A549 (cell line): Measurements from ENCODE around the gene C5. TPM values are rescaled to one million over a fixed set of nuclear protein-coding genes. Genes with fewer than 3 reads are reported as not detected.

Source experiments
- ATAC-seq, 2 experiments: fragments of 200-7000 bp in 1 of 2; fragments of >200 bp in 1 of 2; cut with Nextera tagmentation in 1 of 2; cut with Tn5 transposase in 1 of 2; 3 replicates each; pipeline versions ENCODE4 v1.8.0 to v1.9.1; 2018 to 2020; ENCODE audit warnings: mild to moderate bottlenecking in 1 of 2, moderate library complexity in 1 of 2
- CTCF ChIA-PET: fragments of 300-600 bp; sonication (Branson Sonifier 250); formaldehyde crosslinking; extraction: SDS; loops from one replicate; lab custom pipeline; 2021; ENCODE audit warnings: antibody characterized with exemption, inconsistent platforms; lab: Yijun Ruan, JAX
- POLR2A ChIA-PET: fragments of 350-600 bp; formaldehyde crosslinking; extraction: SDS; loops from one replicate; lab custom pipeline; 2021; ENCODE audit warnings: antibody characterized with exemption, inconsistent platforms; lab: Yijun Ruan, JAX
- DNase-seq, 2 experiments: peaks; one replicate each; pipeline versions ENCODE4 v3.0.0 to v3.0.0-alpha.2; 2011 to 2016; ENCODE audit warnings: low read depth in 1 of 2, low spot score in 1 of 2
- FAIRE-seq: peaks from 2 replicates; lab custom pipeline; 2011; peaks lifted over from hg19 to GRCh38; lab: Jason Lieb, UNC
- H3K27ac ChIP-seq, 2 experiments: fragments of >200 bp; sonication (Bioruptor Twin); formaldehyde crosslinking; 3 replicates each; pipeline ENCODE4 v1.5.1; 2016 to 2017
- H3K4me1 ChIP-seq: fragments of >200 bp; sonication (Bioruptor Twin); formaldehyde crosslinking; 3 replicates; pipeline ENCODE4 v1.6.1; 2016
- H3K4me2 ChIP-seq: fragments of >200 bp; sonication (Bioruptor Twin); formaldehyde crosslinking; 3 replicates; pipeline ENCODE4 v1.6.1; 2016
- H3K4me3 ChIP-seq: fragments of >200 bp; sonication (Bioruptor Twin); formaldehyde crosslinking; 3 replicates; pipeline ENCODE4 v1.5.1; 2016
- H3K9me3 ChIP-seq: fragments of >200 bp; sonication (Bioruptor Twin); formaldehyde crosslinking; 3 replicates; pipeline ENCODE4 v1.6.1; 2016
- CEBPB ChIP-seq, 2 experiments: fragments of >200 bp in 1 of 2; sonication (Bioruptor Twin) in 1 of 2; formaldehyde crosslinking in 1 of 2; IDR thresholded peaks; 2 replicates each; pipeline ENCODE4 v1.6.1; 2012 to 2016
- CHD4 ChIP-seq: fragments of 200-600 bp; sonication (generic); IDR thresholded peaks from 2 replicates; pipeline ENCODE4 v1.6.1; 2016; ENCODE audit warnings: antibody characterized with exemption, mild to moderate bottlenecking, borderline replicate concordance
- EHF ChIP-seq: fragments of 250-450 bp; sonication (Bioruptor Pico); IDR thresholded peaks from 2 replicates; pipeline ENCODE4 v1.5.0; 2020; ENCODE audit warnings: mild to moderate bottlenecking
- EP300 ChIP-seq, 2 experiments: fragments of >200 bp; sonication (Bioruptor Twin); formaldehyde crosslinking; IDR thresholded peaks; 2 replicates in 1 of 2; 3 replicates in 1 of 2; pipeline ENCODE4 v1.6.1; 2016 to 2017
- GATA3 ChIP-seq: IDR thresholded peaks from 2 replicates; pipeline ENCODE4 v1.6.1; 2012; ENCODE audit warnings: borderline replicate concordance
- HOXB5 ChIP-seq: fragments of 250-450 bp; sonication (Bioruptor Pico); IDR thresholded peaks from 2 replicates; pipeline ENCODE4 v1.5.0; 2020; ENCODE audit warnings: mild to moderate bottlenecking, moderate library complexity
- NFE2L2 ChIP-seq: fragments of 150-350 bp; conservative IDR thresholded peaks from 2 replicates; pipeline ENCODE4 v1.6.1; 2014; ENCODE audit warnings: low read length
- PHF8 ChIP-seq: fragments of 200-600 bp; sonication (generic); IDR thresholded peaks from 2 replicates; pipeline ENCODE4 v1.6.1; 2016; ENCODE audit warnings: low read depth, mild to moderate bottlenecking, antibody characterized with exemption, moderate library complexity, borderline replicate concordance
- POLR2AphosphoS2 ChIP-seq: conservative IDR thresholded peaks from 2 replicates; pipeline ENCODE4 v1.6.1; 2012; ENCODE audit warnings: low read length, improper control_type of control experiment, inconsistent platforms
- RFX5 ChIP-seq: fragments of 450-650 bp; IDR thresholded peaks from 2 replicates; pipeline ENCODE4 v1.7.1; 2014; ENCODE audit warnings: antibody characterized with exemption, mild to moderate bottlenecking, moderate library complexity
- RNF2 ChIP-seq: fragments of 200-600 bp; sonication (generic); IDR thresholded peaks from 2 replicates; pipeline ENCODE4 v1.6.1; 2016; ENCODE audit warnings: low read depth, mild to moderate bottlenecking, antibody characterized with exemption, moderate library complexity, borderline replicate concordance
- SMC3 ChIP-seq: fragments of >200 bp; sonication (Bioruptor Twin); formaldehyde crosslinking; IDR thresholded peaks from 3 replicates; pipeline ENCODE4 v1.6.1; 2018; ENCODE audit warnings: inconsistent platforms
- TFCP2L1 ChIP-seq: fragments of 250-450 bp; sonication (Bioruptor Pico); IDR thresholded peaks from 2 replicates; pipeline ENCODE4 v1.5.0; 2021; ENCODE audit warnings: mild to moderate bottlenecking
- TP53 ChIP-seq: fragments of 250-450 bp; sonication (Bioruptor Pico); IDR thresholded peaks from 2 replicates; pipeline ENCODE4 v1.5.0; 2021; ENCODE audit warnings: mild to moderate bottlenecking, moderate library complexity
- ZFP36 ChIP-seq: fragments of 450-650 bp; IDR thresholded peaks from 2 replicates; pipeline ENCODE4 v1.6.1; 2014; ENCODE audit warnings: borderline replicate concordance; ENCODE audit not compliant: partially characterized antibody
- WGBS: methylation state at CpG from one replicate; pipeline ENCODE4 v1.1.6; 2017; ENCODE audit errors: missing lambda C conversion rate; 5-methylcytosine and 5-hydroxymethylcytosine counted together
- polyA plus RNA-seq, 4 experiments: library from polyadenylated mRNA; depleted of rRNA in 3 of 4; stranded (reverse); fragments of >200 nt; fragmentation: RNase III in 1 of 4; extraction: RNeasy Plus Mini Kit Qiagen cat#74134 plus additional on column Dnase treatment in 1 of 4; gene quantifications; 2 replicates in 3 of 4; 3 replicates in 1 of 4; pipeline ENCODE4 v1.2.3, GENCODE V29; 2011 to 2017
- TF ChIP-seq, protein P1 (sequence below): fragments of 200-600 bp; sonication (generic); IDR thresholded peaks from 2 replicates; pipeline ENCODE4 v1.6.1; 2016; ENCODE audit warnings: antibody characterized with exemption, mild to moderate bottlenecking, moderate library complexity
- TF ChIP-seq, protein P2 (sequence below): fragments of 450-650 bp; IDR thresholded peaks from 2 replicates; pipeline ENCODE4 v1.6.1; 2014; ENCODE audit warnings: antibody characterized with exemption
- TF ChIP-seq, protein P3 (sequence below): fragments of >200 bp; sonication (Bioruptor Twin); formaldehyde crosslinking; IDR thresholded peaks from 3 replicates; pipeline ENCODE4 v1.6.1; 2016
- TF ChIP-seq, protein P4 (sequence below): IDR thresholded peaks from 2 replicates; pipeline ENCODE4 v1.6.1; 2012; ENCODE audit warnings: low read depth, borderline replicate concordance
- TF ChIP-seq, protein P5 (sequence below): fragments of >200 bp; sonication (Bioruptor Twin); formaldehyde crosslinking; IDR thresholded peaks from 3 replicates; pipeline ENCODE4 v1.5.1; 2016

C5 gene
- polyA plus RNA-seq, 2 of the 4 experiments (the other 2 are of a cell fraction): 17.1 to 115 TPM

DNA sequence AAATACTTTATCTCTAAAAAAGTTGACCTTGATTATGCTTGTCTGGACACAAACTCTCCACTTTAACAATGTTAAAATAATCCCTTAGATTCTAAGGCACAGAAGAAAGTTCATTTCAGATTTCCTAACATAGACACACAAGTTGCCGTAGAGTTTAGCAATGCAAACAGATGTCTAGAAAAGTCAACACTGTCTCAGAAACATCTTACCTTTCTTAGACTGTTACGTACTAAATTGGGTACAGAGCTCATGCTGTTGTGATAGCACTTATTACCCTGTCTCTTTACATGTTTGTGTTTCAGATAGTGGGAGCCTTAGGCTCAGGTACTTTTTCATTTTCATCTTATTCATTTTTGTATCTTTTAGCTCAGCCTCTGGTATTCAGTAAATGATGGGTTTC lies 52.0 kb downstream of the C5 start:
- Histone ChIP-seq H3K4me2 (no peak overlapping the region), H3K9me3 (no peaks in the 10 kb centered on the region), H3K27ac (no peak overlapping the region), H3K4me1 (no peaks in the 10 kb centered on the region), H3K4me3 (no peak overlapping the region)
- CTCF ChIA-PET: interaction anchor here (0.9 to 1.9 kb wide), 4 partner anchors 13 to 64 kb away, joined by 3 to 7 read pairs (median 4); no protein-coding TSS in a partner anchor
- FAIRE-seq (no peak), DNase-seq (no peak), ATAC-seq (no peak)
- TF ChIP-seq, protein P1, sequence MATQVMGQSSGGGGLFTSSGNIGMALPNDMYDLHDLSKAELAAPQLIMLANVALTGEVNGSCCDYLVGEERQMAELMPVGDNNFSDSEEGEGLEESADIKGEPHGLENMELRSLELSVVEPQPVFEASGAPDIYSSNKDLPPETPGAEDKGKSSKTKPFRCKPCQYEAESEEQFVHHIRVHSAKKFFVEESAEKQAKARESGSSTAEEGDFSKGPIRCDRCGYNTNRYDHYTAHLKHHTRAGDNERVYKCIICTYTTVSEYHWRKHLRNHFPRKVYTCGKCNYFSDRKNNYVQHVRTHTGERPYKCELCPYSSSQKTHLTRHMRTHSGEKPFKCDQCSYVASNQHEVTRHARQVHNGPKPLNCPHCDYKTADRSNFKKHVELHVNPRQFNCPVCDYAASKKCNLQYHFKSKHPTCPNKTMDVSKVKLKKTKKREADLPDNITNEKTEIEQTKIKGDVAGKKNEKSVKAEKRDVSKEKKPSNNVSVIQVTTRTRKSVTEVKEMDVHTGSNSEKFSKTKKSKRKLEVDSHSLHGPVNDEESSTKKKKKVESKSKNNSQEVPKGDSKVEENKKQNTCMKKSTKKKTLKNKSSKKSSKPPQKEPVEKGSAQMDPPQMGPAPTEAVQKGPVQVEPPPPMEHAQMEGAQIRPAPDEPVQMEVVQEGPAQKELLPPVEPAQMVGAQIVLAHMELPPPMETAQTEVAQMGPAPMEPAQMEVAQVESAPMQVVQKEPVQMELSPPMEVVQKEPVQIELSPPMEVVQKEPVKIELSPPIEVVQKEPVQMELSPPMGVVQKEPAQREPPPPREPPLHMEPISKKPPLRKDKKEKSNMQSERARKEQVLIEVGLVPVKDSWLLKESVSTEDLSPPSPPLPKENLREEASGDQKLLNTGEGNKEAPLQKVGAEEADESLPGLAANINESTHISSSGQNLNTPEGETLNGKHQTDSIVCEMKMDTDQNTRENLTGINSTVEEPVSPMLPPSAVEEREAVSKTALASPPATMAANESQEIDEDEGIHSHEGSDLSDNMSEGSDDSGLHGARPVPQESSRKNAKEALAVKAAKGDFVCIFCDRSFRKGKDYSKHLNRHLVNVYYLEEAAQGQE: no peak
- TF ChIP-seq EP300 (IDR thresholded peaks at IDR 0.05) (no peak), RNF2 (no peak), TP53 (CRISPR knock-in tag) (no peak), CHD4 (no peak)
- TF ChIP-seq, protein P2, sequence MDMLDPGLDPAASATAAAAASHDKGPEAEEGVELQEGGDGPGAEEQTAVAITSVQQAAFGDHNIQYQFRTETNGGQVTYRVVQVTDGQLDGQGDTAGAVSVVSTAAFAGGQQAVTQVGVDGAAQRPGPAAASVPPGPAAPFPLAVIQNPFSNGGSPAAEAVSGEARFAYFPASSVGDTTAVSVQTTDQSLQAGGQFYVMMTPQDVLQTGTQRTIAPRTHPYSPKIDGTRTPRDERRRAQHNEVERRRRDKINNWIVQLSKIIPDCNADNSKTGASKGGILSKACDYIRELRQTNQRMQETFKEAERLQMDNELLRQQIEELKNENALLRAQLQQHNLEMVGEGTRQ: no peak
- POLR2A ChIA-PET: no interaction called here
- 88% methylated on average over 2 of the region's 2 CpGs for WGBS

DNA sequence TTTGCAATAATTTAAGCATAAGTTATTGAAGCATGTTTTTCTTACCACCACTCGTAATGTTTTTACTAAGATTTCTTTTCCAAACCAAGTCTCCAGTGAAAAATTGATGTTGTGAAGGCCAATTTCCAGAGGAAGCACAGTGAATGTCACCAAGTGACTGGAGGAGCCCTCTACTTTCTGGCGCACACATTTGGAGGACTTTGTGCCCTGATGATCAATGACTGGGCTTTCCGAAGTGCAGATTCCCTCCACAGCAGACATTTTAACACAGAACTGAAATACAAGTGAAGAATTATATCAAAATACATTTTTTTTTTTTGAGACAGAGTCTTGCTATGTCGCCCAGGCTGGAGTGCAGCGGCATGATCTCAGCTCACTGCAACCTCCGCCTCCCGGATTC lies 52.6 kb downstream of the C5 start:
- TF ChIP-seq ZFP36 (no peak), SMC3 (no peak), CEBPB (IDR thresholded peaks at IDR 0.05) (no peak), TP53 (CRISPR knock-in tag) (no peak), PHF8 (no peak), NFE2L2 (no peak), EHF (no peak), POLR2AphosphoS2 (no peak), RFX5 (no peak), RNF2 (no peak), GATA3 (no peak), TFCP2L1 (CRISPR knock-in tag) (no peak), HOXB5 (CRISPR knock-in tag) (no peak)
- TF ChIP-seq, protein P1: no peak
- TF ChIP-seq, protein P3, sequence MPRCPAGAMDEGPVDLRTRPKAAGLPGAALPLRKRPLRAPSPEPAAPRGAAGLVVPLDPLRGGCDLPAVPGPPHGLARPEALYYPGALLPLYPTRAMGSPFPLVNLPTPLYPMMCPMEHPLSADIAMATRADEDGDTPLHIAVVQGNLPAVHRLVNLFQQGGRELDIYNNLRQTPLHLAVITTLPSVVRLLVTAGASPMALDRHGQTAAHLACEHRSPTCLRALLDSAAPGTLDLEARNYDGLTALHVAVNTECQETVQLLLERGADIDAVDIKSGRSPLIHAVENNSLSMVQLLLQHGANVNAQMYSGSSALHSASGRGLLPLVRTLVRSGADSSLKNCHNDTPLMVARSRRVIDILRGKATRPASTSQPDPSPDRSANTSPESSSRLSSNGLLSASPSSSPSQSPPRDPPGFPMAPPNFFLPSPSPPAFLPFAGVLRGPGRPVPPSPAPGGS: no peak
- TF ChIP-seq, protein P4, sequence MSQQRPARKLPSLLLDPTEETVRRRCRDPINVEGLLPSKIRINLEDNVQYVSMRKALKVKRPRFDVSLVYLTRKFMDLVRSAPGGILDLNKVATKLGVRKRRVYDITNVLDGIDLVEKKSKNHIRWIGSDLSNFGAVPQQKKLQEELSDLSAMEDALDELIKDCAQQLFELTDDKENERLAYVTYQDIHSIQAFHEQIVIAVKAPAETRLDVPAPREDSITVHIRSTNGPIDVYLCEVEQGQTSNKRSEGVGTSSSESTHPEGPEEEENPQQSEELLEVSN: no peak
- TF ChIP-seq, protein P5, sequence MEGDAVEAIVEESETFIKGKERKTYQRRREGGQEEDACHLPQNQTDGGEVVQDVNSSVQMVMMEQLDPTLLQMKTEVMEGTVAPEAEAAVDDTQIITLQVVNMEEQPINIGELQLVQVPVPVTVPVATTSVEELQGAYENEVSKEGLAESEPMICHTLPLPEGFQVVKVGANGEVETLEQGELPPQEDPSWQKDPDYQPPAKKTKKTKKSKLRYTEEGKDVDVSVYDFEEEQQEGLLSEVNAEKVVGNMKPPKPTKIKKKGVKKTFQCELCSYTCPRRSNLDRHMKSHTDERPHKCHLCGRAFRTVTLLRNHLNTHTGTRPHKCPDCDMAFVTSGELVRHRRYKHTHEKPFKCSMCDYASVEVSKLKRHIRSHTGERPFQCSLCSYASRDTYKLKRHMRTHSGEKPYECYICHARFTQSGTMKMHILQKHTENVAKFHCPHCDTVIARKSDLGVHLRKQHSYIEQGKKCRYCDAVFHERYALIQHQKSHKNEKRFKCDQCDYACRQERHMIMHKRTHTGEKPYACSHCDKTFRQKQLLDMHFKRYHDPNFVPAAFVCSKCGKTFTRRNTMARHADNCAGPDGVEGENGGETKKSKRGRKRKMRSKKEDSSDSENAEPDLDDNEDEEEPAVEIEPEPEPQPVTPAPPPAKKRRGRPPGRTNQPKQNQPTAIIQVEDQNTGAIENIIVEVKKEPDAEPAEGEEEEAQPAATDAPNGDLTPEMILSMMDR: no peak

More for the DNA sequence above, 52.6 kb downstream of the C5 start:
- Histone ChIP-seq H3K4me3 (no peak overlapping the region), H3K4me1 (no peaks in the 10 kb centered on the region), H3K4me2 (no peak overlapping the region), H3K27ac (no peak overlapping the region), H3K9me3 (no peaks in the 10 kb centered on the region)
- DNase-seq (no peak), ATAC-seq (no peak), FAIRE-seq (no peak)
- CTCF ChIA-PET: no interaction called here
- WGBS: 80% methylated on average over 7 of the region's 7 CpGs
- POLR2A ChIA-PET: no interaction called here
